C4-2B (cell line): ENCODE results near the gene GIT1.

ENCODE experiments used
- H3K27ac ChIP-seq: fragments of 450-650 bp; 2 replicates; pipeline ENCODE4 v1.5.1; 2017
- ZFX ChIP-seq: fragments of 450-650 bp; IDR thresholded peaks from 2 replicates; pipeline ENCODE4 v1.6.1; 2017
- TF ChIP-seq, protein P1 (sequence below): fragments of 450-650 bp; conservative IDR thresholded peaks from 2 replicates; pipeline ENCODE4 v1.5.1; 2017; ENCODE audit warnings: mild to moderate bottlenecking

Gene GIT1

DNA sequence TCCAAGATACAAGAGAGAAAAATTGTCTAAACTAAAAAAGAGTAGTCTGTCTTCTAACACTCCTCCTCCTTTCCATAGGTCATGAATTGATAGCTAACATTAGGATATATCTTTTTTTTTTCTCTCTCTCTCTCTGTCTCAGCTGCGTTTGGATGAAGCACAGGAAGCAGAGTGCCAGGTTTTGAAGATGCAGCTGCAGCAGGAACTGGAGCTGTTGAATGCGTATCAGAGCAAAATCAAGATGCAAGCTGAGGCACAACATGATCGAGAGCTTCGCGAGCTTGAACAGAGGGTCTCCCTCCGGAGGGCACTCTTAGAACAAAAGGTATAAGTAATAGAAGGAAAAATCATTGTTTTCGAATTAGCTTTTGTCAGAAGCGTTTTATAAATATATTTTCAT is 55.5 kb downstream of the GIT1 start:
- H3K27ac ChIP-seq, result no peak overlapping the region
- TF ChIP-seq, protein P1, sequence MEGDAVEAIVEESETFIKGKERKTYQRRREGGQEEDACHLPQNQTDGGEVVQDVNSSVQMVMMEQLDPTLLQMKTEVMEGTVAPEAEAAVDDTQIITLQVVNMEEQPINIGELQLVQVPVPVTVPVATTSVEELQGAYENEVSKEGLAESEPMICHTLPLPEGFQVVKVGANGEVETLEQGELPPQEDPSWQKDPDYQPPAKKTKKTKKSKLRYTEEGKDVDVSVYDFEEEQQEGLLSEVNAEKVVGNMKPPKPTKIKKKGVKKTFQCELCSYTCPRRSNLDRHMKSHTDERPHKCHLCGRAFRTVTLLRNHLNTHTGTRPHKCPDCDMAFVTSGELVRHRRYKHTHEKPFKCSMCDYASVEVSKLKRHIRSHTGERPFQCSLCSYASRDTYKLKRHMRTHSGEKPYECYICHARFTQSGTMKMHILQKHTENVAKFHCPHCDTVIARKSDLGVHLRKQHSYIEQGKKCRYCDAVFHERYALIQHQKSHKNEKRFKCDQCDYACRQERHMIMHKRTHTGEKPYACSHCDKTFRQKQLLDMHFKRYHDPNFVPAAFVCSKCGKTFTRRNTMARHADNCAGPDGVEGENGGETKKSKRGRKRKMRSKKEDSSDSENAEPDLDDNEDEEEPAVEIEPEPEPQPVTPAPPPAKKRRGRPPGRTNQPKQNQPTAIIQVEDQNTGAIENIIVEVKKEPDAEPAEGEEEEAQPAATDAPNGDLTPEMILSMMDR, result no peak
- TF ChIP-seq ZFX, result no peak

DNA sequence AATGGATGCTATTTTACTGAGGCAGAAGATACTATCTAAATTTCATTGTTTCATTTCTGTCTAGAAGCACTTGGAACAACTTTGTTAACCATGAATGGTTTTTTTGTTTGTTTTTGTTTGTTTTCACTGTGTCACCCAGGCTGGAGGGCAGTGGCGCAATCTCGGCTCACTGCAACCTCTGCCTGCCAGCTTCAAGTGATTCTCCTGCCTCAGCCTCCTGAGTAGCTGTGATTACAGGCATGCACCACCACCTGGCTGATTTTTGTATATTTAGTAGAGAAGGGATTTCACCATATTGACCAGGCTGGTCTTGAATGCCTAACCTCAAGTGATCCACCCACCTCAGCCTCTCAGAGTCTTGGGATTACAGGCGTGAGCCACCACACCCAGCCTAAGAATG is 63.1 kb downstream of the GIT1 start:
- no peak for TF ChIP-seq ZFX
- TF ChIP-seq, protein P1, result no peak
- no peak overlapping the region for H3K27ac ChIP-seq

DNA sequence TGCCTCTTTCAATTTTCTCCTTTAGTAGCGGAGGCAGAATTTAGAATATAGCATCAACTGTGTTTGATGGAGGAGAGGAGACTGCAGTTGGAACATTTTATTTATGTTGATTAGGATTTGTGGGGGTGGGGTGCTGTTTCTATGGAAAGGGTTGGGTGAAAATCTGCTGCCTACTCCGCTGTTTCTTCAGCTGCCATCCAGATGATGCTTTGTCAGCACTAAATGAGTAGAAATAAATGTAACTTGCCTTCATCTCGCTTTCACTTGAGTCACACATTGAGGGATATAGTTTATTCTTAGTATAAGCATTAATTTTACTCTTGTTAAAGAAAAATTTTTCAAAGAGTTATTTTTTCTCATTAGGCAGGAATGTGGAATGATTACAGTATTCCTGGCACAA is 64.8 kb downstream of the GIT1 start:
- no peak for TF ChIP-seq ZFX
- no peak overlapping the region for H3K27ac ChIP-seq
